Measurements from ENCODE around the gene F2RL1. TPM values are rescaled to one million over a fixed set of nuclear protein-coding genes. Genes with fewer than 3 reads are reported as not detected.

F2RL1 gene
- total RNA-seq, 1 experiment from 2014 or later: 51.8 TPM

GRCh38 chr5:76867038-76867437 is 48.2 kb downstream of the F2RL1 start:
- no peaks in the 10 kb centered on the region for H3K27me3 ChIP-seq (replicated peaks; ENCODE audit: control insufficient read depth, insufficient read depth, low read length)
- H3K4me3 ChIP-seq (ENCODE audit: low read depth, low read length): no peak overlapping the region
- TF ChIP-seq CTCF (IDR thresholded peaks at IDR 0.05; ENCODE audit: insufficient read depth in 1 of 2, low read depth in 1 of 2, low read length in 1 of 2, severe bottlenecking in 1 of 2, unreplicated experiment in 1 of 2): no peak
- POLR2A ChIA-PET: no interaction called here
- no TSS peak for BruUV-seq (replicated peaks)
- H3K36me3 Mint-ChIP-seq (ENCODE audit: insufficient read depth, unreplicated experiment): peaks cover 6% of the 10 kb centered on the region
- CTCF ChIA-PET: interaction anchor here (1.4 to 4.4 kb wide), 2 partner anchors 150 to 163 kb away, joined by 5 to 43 read pairs; partner anchors contain the start of gene AGGF1
- H3K27ac Mint-ChIP-seq (ENCODE audit: unreplicated experiment): no peak overlapping the region
- no peaks in the 10 kb centered on the region for H3K9me3 Mint-ChIP-seq (ENCODE audit: unreplicated experiment)
- H3K4me3 Mint-ChIP-seq (ENCODE audit: unreplicated experiment): no peak overlapping the region
- no peaks in the 10 kb centered on the region for H3K36me3 ChIP-seq (ENCODE audit: control insufficient read depth, insufficient read depth, low read length)
- intact Hi-C loops (cut with micrococcal nuclease; ENCODE audit: unreplicated experiment): loop anchor here (5.0 kb wide), 5 partner anchors 165 to 625 kb away; partner anchors contain the start of genes AGGF1, WDR41 and ZBED3
- H3K4me1 ChIP-seq: peaks cover 39% of the 10 kb centered on the region
- no peaks in the 10 kb centered on the region for H3K27me3 Mint-ChIP-seq (ENCODE audit: insufficient read depth, unreplicated experiment)
- H3K9me3 ChIP-seq: no peaks in the 10 kb centered on the region
- H3K4me1 Mint-ChIP-seq (ENCODE audit: low read depth, unreplicated experiment): peaks cover 26% of the 10 kb centered on the region
- no peak for DNase-seq

GRCh38 chr5:76867827-76868693 is 49.2 kb downstream of the F2RL1 start:
- intact Hi-C loops (cut with micrococcal nuclease; ENCODE audit: unreplicated experiment): loop anchor here (1.0 to 5.0 kb wide), 7 partner anchors 148 to 624 kb away; partner anchors contain the start of genes AGGF1, WDR41 and ZBED3
- ChIA-PET CTCF (interaction anchor here (0.5 to 4.4 kb wide), 4 partner anchors 83 to 261 kb away, joined by 3 to 43 read pairs (median 4); partner anchors contain the start of gene AGGF1), POLR2A (no interaction called here)
- peak; percentile 66 to 84 for DNase-seq
- no peaks in the 10 kb centered on the region for H3K27me3 ChIP-seq (replicated peaks; ENCODE audit: control insufficient read depth, insufficient read depth, low read length)
- H3K4me1 ChIP-seq: peaks cover 31% of the 10 kb centered on the region
- H3K9me3 Mint-ChIP-seq (ENCODE audit: unreplicated experiment): no peaks in the 10 kb centered on the region
- H3K4me1 Mint-ChIP-seq (ENCODE audit: low read depth, unreplicated experiment): peaks cover 20% of the 10 kb centered on the region
- no TSS peak for BruUV-seq (replicated peaks)
- no peaks in the 10 kb centered on the region for H3K36me3 ChIP-seq (ENCODE audit: control insufficient read depth, insufficient read depth, low read length)
- peak; percentile 74 to 82 for TF ChIP-seq CTCF (IDR thresholded peaks at IDR 0.05; ENCODE audit: insufficient read depth in 1 of 2, low read depth in 1 of 2, low read length in 1 of 2, severe bottlenecking in 1 of 2, unreplicated experiment in 1 of 2)
- H3K9me3 ChIP-seq: no peaks in the 10 kb centered on the region
- H3K27ac Mint-ChIP-seq (ENCODE audit: unreplicated experiment): no peak overlapping the region
- peaks cover 6% of the 10 kb centered on the region for H3K36me3 Mint-ChIP-seq (ENCODE audit: insufficient read depth, unreplicated experiment)
- H3K4me3 Mint-ChIP-seq (ENCODE audit: unreplicated experiment): no peak overlapping the region
- H3K27me3 Mint-ChIP-seq (ENCODE audit: insufficient read depth, unreplicated experiment): no peaks in the 10 kb centered on the region
- no peak overlapping the region for H3K4me3 ChIP-seq (ENCODE audit: low read depth, low read length)

- peak; percentile 65 to 69 for DNase-seq
- H3K9me3 Mint-ChIP-seq (ENCODE audit: unreplicated experiment): no peaks in the 10 kb centered on the region
- peaks cover 34% of the 10 kb centered on the region for H3K4me1 Mint-ChIP-seq (ENCODE audit: low read depth, unreplicated experiment)
- no peaks in the 10 kb centered on the region for H3K27me3 Mint-ChIP-seq (ENCODE audit: insufficient read depth, unreplicated experiment)
- H3K27ac Mint-ChIP-seq (ENCODE audit: unreplicated experiment): peak overlapping the region; percentile 89
- Histone ChIP-seq H3K27me3 (replicated peaks; ENCODE audit: control insufficient read depth, insufficient read depth, low read length) (no peaks in the 10 kb centered on the region), H3K4me3 (ENCODE audit: low read depth, low read length) (no peak overlapping the region), H3K4me1 (peaks cover 37% of the 10 kb centered on the region), H3K9me3 (no peaks in the 10 kb centered on the region), H3K36me3 (ENCODE audit: control insufficient read depth, insufficient read depth, low read length) (no peaks in the 10 kb centered on the region)
- no peak for TF ChIP-seq CTCF (IDR thresholded peaks at IDR 0.05; ENCODE audit: insufficient read depth in 1 of 2, low read depth in 1 of 2, low read length in 1 of 2, severe bottlenecking in 1 of 2, unreplicated experiment in 1 of 2)
- H3K36me3 Mint-ChIP-seq (ENCODE audit: insufficient read depth, unreplicated experiment): peaks cover 6% of the 10 kb centered on the region
- H3K4me3 Mint-ChIP-seq (ENCODE audit: unreplicated experiment): peak overlapping the region; percentile 39
- BruUV-seq (replicated peaks): no TSS peak
- CTCF ChIA-PET: interaction anchor here (4.4 kb wide), 1 partner anchor 147 kb away, joined by 43 read pairs; no protein-coding TSS in a partner anchor
- POLR2A ChIA-PET: interaction anchor here (0.6 to 0.9 kb wide), 2 partner anchors 160 to 881 kb away, joined by 4 read pairs; partner anchors contain the start of gene AGGF1
- intact Hi-C loops (cut with micrococcal nuclease; ENCODE audit: unreplicated experiment): no loop called here
These were observed 51.2 kb downstream of the F2RL1 start for GRCh38 chr5:76870046-76870445.
